CD4-positive, alpha-beta T cell treated with Interferon gamma for 1 hour (primary cell): ENCODE results near the gene IFITM1.
"Not testable (repeated sequence)": the region's sequence is repeated elsewhere in the genome, so short reads cannot be mapped to it uniquely, and the experiment has no call there.

Experiments used
- DNase-seq: peaks from one replicate; pipeline ENCODE4 v3.0.0-alpha.2; 2020

The IFITM1 gene

DNA sequence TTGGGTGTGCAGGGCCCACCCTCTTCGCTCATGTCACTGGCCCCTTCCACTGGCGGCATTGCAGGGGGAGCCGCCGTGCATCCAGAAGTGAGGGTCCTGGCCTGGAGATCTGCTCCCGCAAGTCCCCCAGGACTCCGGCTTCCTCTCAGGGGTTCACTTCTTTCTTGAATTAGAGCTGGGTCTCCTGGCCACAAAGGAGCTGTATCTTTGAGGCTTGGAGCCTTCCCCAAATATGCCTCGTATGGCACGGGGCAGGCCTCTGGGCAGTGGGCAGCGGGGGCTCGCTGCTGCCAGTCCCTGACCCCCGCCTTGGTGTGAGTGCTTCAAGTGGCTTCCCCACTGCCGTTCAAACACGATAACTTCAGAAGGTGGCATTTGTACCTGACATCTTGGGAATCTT lies 14.2 kb downstream of the IFITM1 start:
- DNase-seq, result no peak

- not testable (repeated sequence) for DNase-seq
Measured at GRCh38 chr11:328516-329100, 14.8 kb downstream of the IFITM1 start.

DNA sequence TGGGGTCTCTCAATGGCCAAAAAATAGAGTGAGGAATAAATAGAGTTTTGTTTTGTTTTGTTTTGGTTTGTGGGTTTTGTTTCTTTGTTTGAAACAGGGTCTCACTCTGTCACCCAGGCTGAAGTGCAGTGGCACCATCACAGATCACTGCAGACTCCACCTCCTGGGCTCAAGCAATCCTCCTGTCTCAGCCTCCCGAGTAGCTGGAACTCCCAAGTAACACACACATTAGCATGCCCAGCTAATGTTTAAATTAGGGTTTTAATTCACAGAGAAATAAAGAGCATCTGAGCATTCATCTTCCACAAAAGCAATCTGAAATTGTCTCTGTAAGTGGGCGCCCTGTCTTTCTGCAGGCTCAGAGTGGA lies 16.0 kb downstream of the IFITM1 start:
- no peak for DNase-seq

- no peak for DNase-seq
Measured at GRCh38 chr11:330307-330693, 16.5 kb downstream of the IFITM1 start.

- DNase-seq, result peak; percentile 30
Measured at GRCh38 chr11:330694-331357, 17.0 kb downstream of the IFITM1 start.

DNA sequence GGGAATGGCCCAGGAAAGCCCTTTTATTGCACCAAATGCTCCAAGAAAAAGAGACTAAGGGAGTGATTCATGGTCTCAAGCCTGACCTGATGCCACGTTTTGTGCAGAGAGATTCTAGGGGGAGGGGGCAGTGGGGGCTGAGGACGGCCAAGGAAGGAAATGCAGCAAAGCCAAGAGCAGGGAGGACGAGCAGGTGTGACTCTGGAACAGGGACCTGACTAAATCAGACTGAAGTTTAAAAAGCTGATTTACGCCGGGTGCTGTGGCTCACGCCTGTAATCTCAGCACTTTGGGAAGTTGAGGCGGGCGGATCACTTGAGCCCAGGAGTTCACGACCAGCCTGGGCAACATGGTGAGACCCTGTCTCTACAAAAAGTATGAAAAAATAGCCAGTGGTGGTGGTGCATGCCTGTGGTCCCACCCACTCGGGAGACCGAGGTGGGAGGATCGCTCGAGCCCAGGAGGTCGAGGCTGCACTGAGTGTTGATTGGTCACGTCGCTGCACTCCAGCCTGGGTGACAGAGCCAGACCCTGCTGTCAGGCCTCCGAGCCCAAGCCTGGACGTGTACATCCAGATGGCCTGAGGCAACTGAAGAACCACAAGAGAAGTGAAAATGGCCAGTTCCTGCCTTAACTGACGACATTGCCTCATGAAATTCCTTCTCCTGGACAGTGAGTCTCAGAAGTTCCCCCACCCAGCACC lies 17.7 kb downstream of the IFITM1 start:
- no peak for DNase-seq

GRCh38 chr11:332651-333480 lies 19.0 kb downstream of the IFITM1 start:
- DNase-seq, result no peak

DNA sequence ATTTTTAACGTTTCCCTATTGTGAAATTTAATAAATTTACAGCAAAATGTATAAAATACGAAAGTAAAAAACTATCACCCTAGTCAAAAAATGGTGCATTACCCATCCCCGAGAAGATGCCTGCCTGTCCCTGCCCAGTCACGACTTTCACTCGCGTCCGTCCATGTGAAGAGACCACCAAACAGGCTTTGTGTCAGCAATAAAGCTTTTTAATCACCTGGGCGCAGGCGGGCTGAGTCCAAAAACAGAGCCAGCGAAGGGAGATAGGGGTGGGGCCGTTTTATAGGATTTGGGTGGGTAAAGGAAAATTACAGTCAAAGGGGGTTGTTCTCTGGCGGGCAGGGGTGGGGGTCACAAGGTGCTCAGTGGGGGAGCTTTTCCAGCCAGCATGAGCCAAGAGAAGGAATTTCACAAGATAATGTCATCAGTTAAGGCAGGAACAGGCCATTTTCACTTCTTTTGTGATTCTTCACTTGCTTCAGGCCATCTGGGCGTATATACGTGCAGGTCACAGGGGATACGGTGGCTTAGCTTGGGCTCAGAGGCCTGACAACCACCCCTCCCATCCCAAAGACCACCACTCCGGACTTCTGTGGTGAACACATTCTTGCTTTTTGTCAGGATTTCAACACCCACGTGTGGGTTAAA lies 19.9 kb downstream of the IFITM1 start:
- not testable (repeated sequence) for DNase-seq

DNA sequence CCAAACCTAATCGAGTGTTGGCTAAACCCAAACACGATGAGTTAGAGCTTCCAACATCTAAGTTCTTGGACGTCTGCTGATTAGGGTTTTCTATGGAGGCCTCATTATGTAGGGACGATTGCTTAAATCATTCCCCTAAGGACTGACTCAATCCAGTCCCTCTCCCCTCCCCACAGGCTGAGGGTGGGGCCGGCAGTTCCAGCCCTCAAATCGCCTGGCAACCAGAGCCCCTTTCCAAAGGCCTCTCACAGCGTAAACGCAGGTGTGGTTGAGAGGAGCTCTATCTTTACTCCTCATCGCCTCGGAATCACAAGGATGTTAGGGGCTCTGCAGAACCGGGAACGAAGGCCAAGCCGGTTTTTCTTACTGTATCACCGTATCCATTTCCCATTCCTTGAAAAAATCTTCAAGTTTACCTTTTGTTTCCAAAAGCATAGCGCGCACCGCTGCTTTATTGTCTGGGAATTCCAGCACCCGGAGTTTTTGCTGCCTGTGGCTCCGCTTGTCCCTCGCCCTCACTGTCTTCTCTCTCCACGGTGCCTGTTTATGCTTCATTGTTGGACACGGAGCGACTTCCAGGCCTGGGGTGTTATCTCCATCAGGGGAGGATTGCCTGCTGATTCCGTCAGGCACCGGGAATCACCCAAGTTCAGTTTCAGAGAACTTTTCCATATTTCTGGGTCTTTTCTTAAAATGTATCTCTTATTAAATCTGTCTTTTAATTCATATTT lies 20.6 kb downstream of the IFITM1 start:
- DNase-seq, result no peak

DNA sequence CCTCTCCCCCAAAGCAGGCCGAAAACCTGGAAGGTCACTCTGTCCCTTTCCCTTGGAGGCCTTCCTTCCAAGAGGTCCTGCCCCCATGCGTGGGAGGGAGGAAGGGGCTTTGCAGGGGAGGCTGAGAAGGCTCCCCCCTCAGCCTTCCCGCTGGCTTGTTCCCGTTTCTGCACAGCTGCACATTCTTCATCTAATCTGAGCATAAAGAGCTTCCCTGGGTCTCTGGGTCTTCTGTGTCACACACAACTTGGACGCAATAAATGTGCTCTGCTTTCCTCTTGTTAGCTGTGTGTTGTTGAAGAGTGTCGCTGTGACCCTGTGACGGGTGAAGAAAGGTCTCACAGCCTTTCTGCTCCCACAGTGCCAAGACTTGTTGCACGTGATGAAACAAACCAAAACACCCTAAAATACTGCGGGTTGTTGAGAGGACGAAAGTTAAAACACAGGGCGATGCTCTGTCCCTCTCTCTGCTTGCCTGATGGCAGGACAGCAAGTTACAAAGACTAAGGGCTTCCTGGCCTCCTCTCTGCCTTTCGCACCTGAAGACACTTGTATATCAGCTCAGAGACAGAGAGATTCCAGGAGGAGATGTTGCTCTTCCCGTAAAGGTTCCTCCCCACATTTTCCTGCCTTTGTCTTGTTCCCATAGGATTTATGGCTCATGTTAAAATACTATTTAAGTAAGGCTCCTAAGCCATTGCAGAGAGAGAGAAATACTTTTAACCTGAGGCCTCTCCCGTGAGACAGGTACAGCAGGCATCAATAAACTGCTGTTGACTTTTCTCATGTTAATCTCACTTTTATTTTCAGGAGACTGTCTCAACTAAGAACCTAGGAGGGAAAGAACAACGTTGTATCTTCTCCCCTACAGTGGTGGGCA lies 22.2 kb downstream of the IFITM1 start:
- no peak for DNase-seq

GRCh38 chr11:336659-337198 lies 22.9 kb downstream of the IFITM1 start:
- DNase-seq, result no peak

- DNase-seq, result no peak
Measured at GRCh38 chr11:337711-338110, 23.9 kb downstream of the IFITM1 start.

GRCh38 chr11:339963-340362 lies 26.1 kb downstream of the IFITM1 start:
- DNase-seq, result no peak

DNA sequence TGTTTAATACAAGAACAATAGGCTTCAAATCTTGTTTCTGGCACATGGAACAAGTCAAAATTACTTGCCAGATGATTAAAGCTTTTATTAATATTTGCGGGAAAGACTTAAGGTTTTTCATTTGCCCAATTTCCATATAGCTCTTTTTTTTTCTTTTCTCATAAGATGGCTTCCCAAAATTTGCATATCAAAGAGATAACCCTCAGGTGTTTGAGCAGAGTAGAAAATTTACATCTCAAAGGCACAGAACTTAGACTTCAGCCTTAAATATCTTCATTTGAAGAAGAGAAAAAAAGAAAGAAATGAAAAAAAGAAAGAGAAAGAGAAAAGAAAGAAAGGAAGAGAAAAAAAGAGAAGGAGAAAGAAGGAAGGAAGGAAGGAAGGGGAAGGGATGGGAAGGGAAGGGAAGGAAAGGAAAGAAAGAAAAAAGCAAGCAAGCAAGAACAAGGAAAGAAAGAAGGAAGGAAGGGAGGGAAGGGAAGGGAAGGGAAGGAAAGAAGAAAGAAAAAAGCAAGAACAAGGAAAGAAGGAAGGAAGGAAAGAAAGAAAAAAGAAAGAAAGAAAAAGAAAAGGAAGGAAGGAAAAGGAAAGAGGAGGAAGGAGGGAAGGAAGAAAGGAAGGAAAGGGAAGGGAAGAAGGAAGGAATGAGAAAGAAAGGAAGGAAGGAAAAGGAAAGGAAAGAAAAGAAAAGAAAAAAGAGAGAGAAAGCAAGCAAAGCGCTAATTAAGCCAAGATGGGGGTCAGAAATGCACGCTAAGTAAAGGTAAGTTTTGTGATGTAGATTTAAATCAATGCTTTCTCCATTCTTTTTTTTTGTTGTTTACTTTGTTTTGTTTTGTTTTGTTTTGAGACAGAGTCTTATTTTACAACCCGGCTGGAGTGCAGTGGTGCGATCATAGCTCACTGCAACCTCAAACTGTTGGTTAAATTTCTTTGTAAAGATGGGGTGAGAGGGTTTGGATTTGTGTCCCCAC lies 27.0 kb downstream of the IFITM1 start:
- no peak for DNase-seq

DNA sequence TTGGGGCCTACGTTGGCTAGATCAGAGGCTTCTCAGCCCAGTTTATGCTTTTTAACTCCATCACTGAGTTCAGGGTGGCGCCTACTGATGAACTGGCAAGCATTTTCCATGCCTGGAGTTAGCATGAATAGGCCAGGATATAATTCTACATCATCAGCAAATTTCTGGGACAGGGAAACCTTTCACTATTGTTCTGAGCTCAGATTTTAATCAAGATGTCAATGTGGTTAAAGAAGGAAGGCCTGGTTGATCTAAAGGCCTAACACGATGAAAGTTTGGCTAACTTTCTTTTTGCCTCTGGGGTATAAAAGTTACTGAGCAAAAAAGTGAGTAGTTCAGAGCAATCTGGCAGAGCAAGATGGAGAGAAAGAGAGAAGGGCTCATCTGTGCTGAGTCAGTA lies 28.5 kb downstream of the IFITM1 start:
- DNase-seq, result no peak

- no peak for DNase-seq
Measured at GRCh38 chr11:344836-345578, 31.2 kb downstream of the IFITM1 start.

GRCh38 chr11:346529-346928 lies 32.7 kb downstream of the IFITM1 start:
- DNase-seq, result no peak

- not testable (repeated sequence) for DNase-seq
Measured at GRCh38 chr11:349270-349954, 35.6 kb downstream of the IFITM1 start.
